ENCODE data around the gene XYLB.

The XYLB gene

DNA sequence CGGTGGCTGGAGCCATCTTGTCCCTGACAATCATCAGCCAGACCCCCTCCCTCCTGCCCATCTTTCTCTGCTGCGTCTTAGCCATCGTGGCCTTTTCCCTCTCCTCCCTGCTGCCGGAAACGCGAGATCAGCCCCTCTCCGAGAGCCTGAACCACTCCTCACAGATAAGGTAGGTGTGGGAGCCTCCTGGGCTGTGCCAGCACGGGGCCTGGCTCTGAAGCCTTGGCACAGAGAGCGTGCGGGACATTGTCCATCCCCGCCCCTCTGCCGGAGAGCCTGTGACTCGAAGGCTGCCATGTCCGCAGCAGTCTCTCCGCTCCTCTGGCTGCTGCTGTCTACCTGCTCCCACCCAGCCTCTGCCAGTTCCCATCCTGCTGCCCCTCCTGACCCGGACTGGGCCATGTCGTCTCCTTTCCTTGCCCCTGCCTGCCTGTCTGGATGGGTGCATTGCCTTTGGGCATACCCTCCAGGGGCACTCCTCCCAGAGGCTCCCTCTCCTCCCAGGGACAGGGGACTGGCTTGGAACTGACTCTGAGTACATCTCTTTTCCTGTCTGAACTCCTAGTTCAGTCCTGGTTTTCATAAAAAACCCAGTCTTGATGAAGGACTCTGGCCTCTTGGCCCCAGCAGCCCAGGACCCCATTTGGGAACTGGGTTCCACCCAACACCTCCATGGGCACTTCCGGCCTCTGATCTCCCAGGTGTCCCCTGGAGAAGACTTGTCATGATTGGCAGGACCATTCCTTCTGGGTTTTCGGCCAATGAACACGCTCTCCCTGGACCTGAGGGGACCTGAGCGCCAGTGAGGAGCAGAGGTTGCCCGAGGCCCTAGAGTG lies 30.0 kb upstream of the XYLB start:
- TF ChIP-seq FOXM1 (IDR thresholded peaks at IDR 0.05; ENCODE audit: borderline replicate concordance, low read depth) (no peak), TAF1 (IDR thresholded peaks at IDR 0.05; ENCODE audit: low read depth) (no peak), NFIC (IDR thresholded peaks at IDR 0.05) (no peak), YY1 (IDR thresholded peaks at IDR 0.05; ENCODE audit: low read depth) (no peak), ZBTB7A (IDR thresholded peaks at IDR 0.05; ENCODE audit: low read depth) (no peak), CEBPB (IDR thresholded peaks at IDR 0.05) (no peak), EP300 (IDR thresholded peaks at IDR 0.05; ENCODE audit: borderline replicate concordance) (no peak), RAD21 (IDR thresholded peaks at IDR 0.05; ENCODE audit: low read depth) (no peak), REST (IDR thresholded peaks at IDR 0.05; ENCODE audit: low read depth) (no peak), TCF12 (IDR thresholded peaks at IDR 0.05; ENCODE audit: low read depth) (no peak), TEAD4 (IDR thresholded peaks at IDR 0.05) (no peak), EGR1 (IDR thresholded peaks at IDR 0.05) (no peak), CREB1 (IDR thresholded peaks at IDR 0.05; ENCODE audit: low read depth) (no peak)
- TF ChIP-seq, protein P1, sequence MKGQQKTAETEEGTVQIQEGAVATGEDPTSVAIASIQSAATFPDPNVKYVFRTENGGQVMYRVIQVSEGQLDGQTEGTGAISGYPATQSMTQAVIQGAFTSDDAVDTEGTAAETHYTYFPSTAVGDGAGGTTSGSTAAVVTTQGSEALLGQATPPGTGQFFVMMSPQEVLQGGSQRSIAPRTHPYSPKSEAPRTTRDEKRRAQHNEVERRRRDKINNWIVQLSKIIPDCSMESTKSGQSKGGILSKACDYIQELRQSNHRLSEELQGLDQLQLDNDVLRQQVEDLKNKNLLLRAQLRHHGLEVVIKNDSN (IDR thresholded peaks at IDR 0.05): no peak
- TF ChIP-seq, protein P2, sequence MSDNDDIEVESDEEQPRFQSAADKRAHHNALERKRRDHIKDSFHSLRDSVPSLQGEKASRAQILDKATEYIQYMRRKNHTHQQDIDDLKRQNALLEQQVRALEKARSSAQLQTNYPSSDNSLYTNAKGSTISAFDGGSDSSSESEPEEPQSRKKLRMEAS (IDR thresholded peaks at IDR 0.05): no peak

DNA sequence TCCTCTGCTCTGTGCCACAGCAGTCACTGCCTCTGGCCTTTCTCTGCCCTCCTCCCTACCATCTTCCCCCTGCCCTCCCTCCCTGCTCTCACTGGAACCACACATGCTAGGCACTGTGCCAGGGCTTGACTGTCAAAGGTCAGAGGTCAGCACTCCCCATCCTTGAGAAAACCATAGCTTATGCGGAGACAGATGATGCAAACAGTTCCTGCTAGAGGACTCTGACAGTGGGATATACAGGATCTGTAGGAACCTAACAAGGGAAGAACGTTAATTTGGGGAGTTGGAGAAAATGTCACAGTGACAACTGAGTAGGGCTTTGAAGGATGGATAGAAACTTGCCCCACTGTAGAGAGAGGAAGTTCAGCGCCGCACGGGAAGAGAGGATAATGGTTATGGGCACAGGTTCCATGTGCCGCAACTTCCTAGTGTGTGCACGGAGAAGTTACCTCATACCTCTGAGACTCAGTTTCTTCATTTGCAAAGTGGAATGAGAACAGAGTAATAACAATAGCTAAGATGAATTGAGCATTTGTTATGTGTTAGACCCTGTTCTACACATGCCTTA lies 29.3 kb upstream of the XYLB start:
- TF ChIP-seq, protein P1 (IDR thresholded peaks at IDR 0.05): no peak
- TF ChIP-seq REST (IDR thresholded peaks at IDR 0.05; ENCODE audit: low read depth) (no peak), CREB1 (IDR thresholded peaks at IDR 0.05; ENCODE audit: low read depth) (no peak), NFIC (IDR thresholded peaks at IDR 0.05) (no peak), CEBPB (IDR thresholded peaks at IDR 0.05) (no peak), YY1 (IDR thresholded peaks at IDR 0.05; ENCODE audit: low read depth) (no peak), TAF1 (IDR thresholded peaks at IDR 0.05; ENCODE audit: low read depth) (no peak), RAD21 (IDR thresholded peaks at IDR 0.05; ENCODE audit: low read depth) (no peak), FOXM1 (IDR thresholded peaks at IDR 0.05; ENCODE audit: borderline replicate concordance, low read depth) (no peak), EGR1 (IDR thresholded peaks at IDR 0.05) (no peak), EP300 (IDR thresholded peaks at IDR 0.05; ENCODE audit: borderline replicate concordance) (no peak), TCF12 (IDR thresholded peaks at IDR 0.05; ENCODE audit: low read depth) (no peak), TEAD4 (IDR thresholded peaks at IDR 0.05) (no peak), ZBTB7A (IDR thresholded peaks at IDR 0.05; ENCODE audit: low read depth) (no peak)
- TF ChIP-seq, protein P2 (IDR thresholded peaks at IDR 0.05): no peak

- TF ChIP-seq YY1 (IDR thresholded peaks at IDR 0.05; ENCODE audit: low read depth): no peak
- no peak for TF ChIP-seq ZBTB7A (IDR thresholded peaks at IDR 0.05; ENCODE audit: low read depth)
- no peak for TF ChIP-seq TCF12 (IDR thresholded peaks at IDR 0.05; ENCODE audit: low read depth)
- TF ChIP-seq NFIC (IDR thresholded peaks at IDR 0.05): no peak
Observed at GRCh38 chr3:38318766-38319671, 27.6 kb upstream of the XYLB start.

DNA sequence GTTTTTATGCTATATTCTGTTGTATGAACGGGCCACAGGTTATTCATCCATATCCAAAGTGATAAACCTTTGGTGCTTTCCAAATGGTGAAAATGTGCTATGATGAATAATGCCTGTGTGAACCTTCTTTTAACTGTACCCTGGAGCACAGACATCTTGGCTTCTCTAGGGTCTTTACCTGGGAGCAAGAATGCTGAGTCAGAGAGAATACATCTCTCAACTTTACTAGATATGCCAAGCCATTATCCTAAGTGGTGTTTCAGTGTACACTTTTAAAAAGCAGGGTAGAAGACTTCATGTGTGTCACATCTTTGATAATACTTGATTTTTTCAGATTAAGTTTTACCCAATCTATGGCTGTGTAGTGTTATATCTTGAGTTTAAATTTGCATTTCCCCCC lies 23.5 kb upstream of the XYLB start:
- TF ChIP-seq NFIC (IDR thresholded peaks at IDR 0.05) (no peak), FOXM1 (IDR thresholded peaks at IDR 0.05; ENCODE audit: borderline replicate concordance, low read depth) (no peak), EP300 (IDR thresholded peaks at IDR 0.05; ENCODE audit: borderline replicate concordance) (no peak)
- TF ChIP-seq, protein P1 (IDR thresholded peaks at IDR 0.05): no peak

Data from Ishikawa (cell line).